Endothelial cell of umbilical vein (primary cell): ENCODE results near the gene CCDC144A.
"Not testable (repeated sequence)": the region's sequence is repeated elsewhere in the genome, so short reads cannot be mapped to it uniquely, and the experiment has no call there.

Experiments used
- TF ChIP-seq, protein P1 (sequence below): IDR thresholded peaks from 2 replicates; pipeline ENCODE4 v1.6.1; 2011; ENCODE audit not compliant: insufficient read depth, insufficient read length
- TF ChIP-seq, protein P2 (sequence below), 2 donors: IDR thresholded peaks; 1 replicate in 1 of 2; 2 replicates in 1 of 2; pipeline ENCODE4 v1.5.1; 2011; ENCODE audit warnings: low read length in 2 of 2, mild to moderate bottlenecking in 2 of 2, moderate library complexity in 2 of 2, control low read depth in 1 of 2, inconsistent platforms in 1 of 2, low read depth in 1 of 2; ENCODE audit not compliant: insufficient read depth in 1 of 2; ENCODE audit errors: extremely low read depth in 1 of 2

DNA sequence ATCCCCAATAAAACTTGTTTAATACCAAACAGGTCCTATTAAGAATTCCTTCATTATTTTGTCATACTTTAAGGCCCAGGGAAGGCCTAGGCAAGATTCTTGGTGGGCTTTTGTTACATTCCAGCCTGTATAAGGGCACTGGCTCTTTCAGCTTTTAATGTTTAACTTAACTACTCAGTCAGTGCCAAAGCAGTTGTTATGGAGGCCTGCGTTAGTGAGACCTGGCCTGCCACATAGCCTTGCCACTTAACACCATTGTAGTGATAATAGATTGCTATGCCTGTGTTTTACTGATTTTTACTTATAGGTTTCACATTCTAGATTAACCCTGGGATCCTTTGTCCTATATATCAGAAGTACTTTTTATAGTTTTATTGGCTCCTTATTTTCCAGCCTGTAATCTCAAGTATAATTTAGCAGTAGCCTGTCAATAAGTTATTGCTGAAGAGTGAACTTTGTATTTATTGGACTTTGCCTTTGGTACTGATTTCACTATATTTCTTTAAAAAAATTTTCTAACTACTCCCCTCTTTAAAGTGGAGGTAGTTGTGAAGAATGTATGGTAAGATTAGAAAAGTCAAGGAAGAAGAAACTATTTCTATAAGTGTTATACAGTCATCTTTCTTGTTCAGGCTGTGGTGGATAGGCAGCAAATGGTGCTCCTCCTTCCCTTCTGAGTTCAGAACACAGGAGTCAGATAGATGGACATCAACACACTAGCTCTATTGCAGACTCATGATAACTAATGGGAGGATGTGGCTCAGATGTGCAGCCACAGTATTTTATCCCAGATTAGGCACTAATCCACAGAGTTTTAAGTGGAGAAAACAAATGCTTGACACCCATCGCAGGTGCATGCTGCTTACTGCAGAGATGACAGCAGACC lies 78.5 kb downstream of the CCDC144A start:
- TF ChIP-seq, protein P1, sequence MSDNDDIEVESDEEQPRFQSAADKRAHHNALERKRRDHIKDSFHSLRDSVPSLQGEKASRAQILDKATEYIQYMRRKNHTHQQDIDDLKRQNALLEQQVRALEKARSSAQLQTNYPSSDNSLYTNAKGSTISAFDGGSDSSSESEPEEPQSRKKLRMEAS, result not testable (repeated sequence)
- TF ChIP-seq, protein P2, sequence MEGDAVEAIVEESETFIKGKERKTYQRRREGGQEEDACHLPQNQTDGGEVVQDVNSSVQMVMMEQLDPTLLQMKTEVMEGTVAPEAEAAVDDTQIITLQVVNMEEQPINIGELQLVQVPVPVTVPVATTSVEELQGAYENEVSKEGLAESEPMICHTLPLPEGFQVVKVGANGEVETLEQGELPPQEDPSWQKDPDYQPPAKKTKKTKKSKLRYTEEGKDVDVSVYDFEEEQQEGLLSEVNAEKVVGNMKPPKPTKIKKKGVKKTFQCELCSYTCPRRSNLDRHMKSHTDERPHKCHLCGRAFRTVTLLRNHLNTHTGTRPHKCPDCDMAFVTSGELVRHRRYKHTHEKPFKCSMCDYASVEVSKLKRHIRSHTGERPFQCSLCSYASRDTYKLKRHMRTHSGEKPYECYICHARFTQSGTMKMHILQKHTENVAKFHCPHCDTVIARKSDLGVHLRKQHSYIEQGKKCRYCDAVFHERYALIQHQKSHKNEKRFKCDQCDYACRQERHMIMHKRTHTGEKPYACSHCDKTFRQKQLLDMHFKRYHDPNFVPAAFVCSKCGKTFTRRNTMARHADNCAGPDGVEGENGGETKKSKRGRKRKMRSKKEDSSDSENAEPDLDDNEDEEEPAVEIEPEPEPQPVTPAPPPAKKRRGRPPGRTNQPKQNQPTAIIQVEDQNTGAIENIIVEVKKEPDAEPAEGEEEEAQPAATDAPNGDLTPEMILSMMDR (IDR thresholded peaks at IDR 0.05; ENCODE audit: extremely low read depth in 1 of 2, insufficient read depth in 1 of 2, low read depth in 1 of 2, low read length in 2 of 2), result not testable (repeated sequence)
